Kidney (tissue), 14 donors: ENCODE measurements around the gene STRN3. TPM values are rescaled to one million over a fixed set of nuclear protein-coding genes. Genes with fewer than 3 reads are reported as not detected.
"Not testable (repeated sequence)": the region's sequence is repeated elsewhere in the genome, so short reads cannot be mapped to it uniquely, and the experiment has no call there.

Experiments
- DNase-seq, 5 donors: peaks; one replicate each; pipeline ENCODE4 v3.0.0-alpha.2; 2013 to 2020
- FAIRE-seq: peaks from 2 replicates; lab custom pipeline; 2012; peaks lifted over from hg19 to GRCh38; lab: Jason Lieb, UNC
- H3K27ac ChIP-seq, 2 donors: one replicate each; pipeline ENCODE4 v1.7.0; 2013; ENCODE audit warnings: low read depth in 2 of 2, low read length in 2 of 2, inconsistent platforms in 1 of 2
- H3K27me3 ChIP-seq: one replicate; pipeline ENCODE4 v1.7.1; 2013; ENCODE audit warnings: low read length, inconsistent platforms; ENCODE audit not compliant: control insufficient read depth, insufficient read depth
- H3K36me3 ChIP-seq, 3 donors: one replicate each; pipeline versions ENCODE4 v1.7.0 to v1.7.1; 2013; ENCODE audit warnings: low read length in 3 of 3, control low read depth in 1 of 3, inconsistent platforms in 1 of 3; ENCODE audit not compliant: insufficient read depth in 3 of 3, control insufficient read depth in 2 of 3
- H3K4me1 ChIP-seq, 3 donors: one replicate each; pipeline versions ENCODE4 v1.7.0 to v1.7.1; 2013; ENCODE audit warnings: low read length in 3 of 3, inconsistent platforms in 1 of 3, low read depth in 1 of 3; ENCODE audit not compliant: control insufficient read depth in 2 of 3, insufficient read depth in 2 of 3
- H3K4me3 ChIP-seq, 3 donors: one replicate each; pipeline versions ENCODE4 v1.7.0 to v1.8.1; 2013; ENCODE audit warnings: low read length in 3 of 3, control low read depth in 1 of 3, inconsistent platforms in 1 of 3
- H3K9ac ChIP-seq, 3 donors: one replicate each; pipeline versions ENCODE4 v1.7.0 to v1.7.1; 2013; ENCODE audit warnings: low read length in 3 of 3, control low read depth in 1 of 3, inconsistent platforms in 1 of 3
- H3K9me3 ChIP-seq, 3 donors: one replicate each; pipeline versions ENCODE4 v1.7.0 to v1.7.1; 2013; ENCODE audit warnings: low read length in 3 of 3, control low read depth in 1 of 3, inconsistent platforms in 1 of 3; ENCODE audit not compliant: control insufficient read depth in 2 of 3, insufficient read depth in 1 of 3
- CTCF ChIP-seq: IDR thresholded peaks from 3 replicates; pipeline ENCODE4 v1.5.1; 2012; ENCODE audit warnings: mild to moderate bottlenecking, moderate library complexity, borderline replicate concordance; ENCODE audit not compliant: insufficient read depth; ENCODE audit errors: extremely low read depth
- intact Hi-C: fragments of 100-400 bp; cut with DNase I; formaldehyde crosslinking; loops from one replicate; pipeline ENCODE4 v1.11.1; 2022
- polyA plus RNA-seq: library from polyadenylated mRNA; stranded (reverse); fragments of 350-450 nt; fragmentation: Illumina TruSeq; extraction: RNeasy Lipid Tissue Mini Kit (QIAGEN cat#74804); gene quantifications from one replicate; pipeline ENCODE4 v1.2.3, GENCODE V29; 2014; ENCODE audit warnings: low read depth, low replicate concordance; ENCODE audit not compliant: insufficient read depth
- total RNA-seq: library from RNA; stranded (reverse); fragmentation: NEBNext Ultra II Directional; extraction: Animal tissue kit (Norgen Biotek cat#: 25700); gene quantifications from one replicate; pipeline ENCODE4 v1.2.1, GENCODE V29; 2021
- donor health status: control.
- donor health status: control.
- donor health status: control.
- donor health status: control.
- donor health status: control.
- donor health status: DM: yes; HTN: yes; CAD: no.
- donor health status: Normal renal cell carcinoma (clear cell type).

The STRN3 gene
- total and polyA plus RNA-seq, 2 donors from 2014 or later: 10.6 to 52.9 TPM

- intact Hi-C loops: not testable (repeated sequence)
Measured at GRCh38 chr14:30980106-30980704, 46.0 kb downstream of the STRN3 start.

GRCh38 chr14:30977752-30978151 lies 48.4 kb downstream of the STRN3 start:
- Histone ChIP-seq H3K9ac (no peak overlapping the region), H3K4me3 (no peak overlapping the region), H3K4me1 (peaks cover 0 to 13% (median 2%) of the 10 kb centered on the region in 3 donors), H3K36me3 (no peaks in the 10 kb centered on the region), H3K9me3 (no peaks in the 10 kb centered on the region), H3K27me3 (no peaks in the 10 kb centered on the region), H3K27ac (no peak overlapping the region)
- intact Hi-C loops: loop anchor here (5.0 kb wide), 1 partner anchor 105 kb away; no protein-coding TSS in a partner anchor
- FAIRE-seq: no peak
- no peak for DNase-seq
- TF ChIP-seq CTCF: no peak

More at GRCh38 chr14:30980106-30980704, 46.0 kb downstream of the STRN3 start:
- not testable (repeated sequence) for H3K9ac ChIP-seq, H3K9me3 ChIP-seq, H3K4me3 ChIP-seq, H3K27me3 ChIP-seq, H3K36me3 ChIP-seq, H3K27ac ChIP-seq
- FAIRE-seq: peak; percentile 47
- H3K4me1 ChIP-seq: peaks cover 0 to 13% (median 2%) of the 10 kb centered on the region in 3 donors
- TF ChIP-seq CTCF: peak; percentile 62
- peak in 3 of 5 donors; percentile 23 to 74 (median 58) for DNase-seq

GRCh38 chr14:30974628-30975027 lies 51.6 kb downstream of the STRN3 start:
- Histone ChIP-seq H3K4me3 (no peak overlapping the region), H3K9me3 (no peaks in the 10 kb centered on the region), H3K36me3 (no peaks in the 10 kb centered on the region), H3K9ac (no peak overlapping the region), H3K27ac (no peak overlapping the region), H3K4me1 (peaks cover 0 to 7% (median 0%) of the 10 kb centered on the region in 3 donors), H3K27me3 (no peaks in the 10 kb centered on the region)
- TF ChIP-seq CTCF: no peak
- FAIRE-seq: no peak
- DNase-seq: no peak
- intact Hi-C loops: loop anchor here (5.0 kb wide), 1 partner anchor 108 kb away; no protein-coding TSS in a partner anchor
